VCaP (cell line): Measurements from ENCODE around the gene MAN1C1.
A peak's percentile ranks its signal among the peaks of the same experiment; 100 is the strongest.

Source experiments
- H3K27ac ChIP-seq: fragments of 450-650 bp; 2 replicates; pipeline ENCODE4 v1.5.1; 2017
- CTCF ChIP-seq: fragments of 450-650 bp; conservative IDR thresholded peaks from 2 replicates; pipeline ENCODE4 v1.5.1; 2017; ENCODE audit warnings: mild to moderate bottlenecking, moderate library complexity

Gene MAN1C1

GRCh38 chr1:25799935-25800702 lies 183.5 kb downstream of the MAN1C1 start, which contains the start of gene SELENON:
SELENON (plus strand) TSS chr1:25800193; CDS start chr1:25800231, 38 bp downstream.
- no peak for TF ChIP-seq CTCF
- H3K27ac ChIP-seq = peak within 1 kb of the TSS; percentile 79; the same call in 1 of the 2 replicates

GRCh38 chr1:25800703-25801377 lies 184.2 kb downstream of the MAN1C1 start:
- peak overlapping the region; percentile 79; the same call in 1 of the 2 replicates for H3K27ac ChIP-seq
- TF ChIP-seq CTCF = no peak

- no peak for TF ChIP-seq CTCF
- peak overlapping the region; percentile 54 for H3K27ac ChIP-seq
Observed at GRCh38 chr1:25802915-25803314, 186.3 kb downstream of the MAN1C1 start.

- H3K27ac ChIP-seq = peak overlapping the region; percentile 54
- TF ChIP-seq CTCF = no peak
Observed at GRCh38 chr1:25803368-25803767, 186.8 kb downstream of the MAN1C1 start.

- TF ChIP-seq CTCF = no peak
- H3K27ac ChIP-seq = no peak overlapping the region
Observed at GRCh38 chr1:25804244-25804963, 187.8 kb downstream of the MAN1C1 start.

- H3K27ac ChIP-seq = no peak overlapping the region; the same call in 1 of the 2 replicates
- no peak for TF ChIP-seq CTCF
Observed at GRCh38 chr1:25804964-25805862, 188.6 kb downstream of the MAN1C1 start.
